ENCODE results near the gene N4BP2L2. TPM values are rescaled to one million over a fixed set of nuclear protein-coding genes. Genes with fewer than 3 reads are reported as not detected.

The N4BP2L2 gene
- total and polyA plus RNA-seq, 2 experiments from 2014 or later: 63.1 to 160 TPM

GRCh38 chr13:32407854-32408253, 130.7 kb downstream of the N4BP2L2 start:
- Histone ChIP-seq H3K27ac (ENCODE audit: low read depth) (no peak overlapping the region), H3F3A (replicated peaks; ENCODE audit: low read depth) (no peaks in the 10 kb centered on the region), H3K79me2 (replicated peaks; ENCODE audit: insufficient read depth) (no peaks in the 10 kb centered on the region), H3K4me2 (no peak overlapping the region), H3K9me2 (ENCODE audit: insufficient read depth) (no peaks in the 10 kb centered on the region), H3K27me3 (ENCODE audit: insufficient read depth) (peaks cover 5% of the 10 kb centered on the region; the same call in 1 of the 2 replicates), H3K36me3 (ENCODE audit: insufficient read depth) (no peaks in the 10 kb centered on the region), H3K4me3 (no peak overlapping the region), H4K20me1 (replicated peaks; ENCODE audit: insufficient read depth) (no peaks in the 10 kb centered on the region), H2AFZ (peak overlapping the region; percentile 63; the same call in 1 of the 2 replicates), H3K4me1 (ENCODE audit: insufficient read depth) (peaks cover 17% of the 10 kb centered on the region)
- no peak for ATAC-seq
- Mint-ChIP-seq H3K9me3 (no peaks in the 10 kb centered on the region), H3K27ac (no peak overlapping the region), H3K4me1 (peaks cover 26% of the 10 kb centered on the region), H3K36me3 (ENCODE audit: low read depth) (peaks cover 5% of the 10 kb centered on the region; the same call in 1 of the 3 replicates), H3K27me3 (ENCODE audit: insufficient read depth, low read depth, poor library complexity) (peaks cover 12% of the 10 kb centered on the region), H3K4me3 (no peak overlapping the region)
- DNase-seq (ENCODE audit: low spot score): no peak
- TF ChIP-seq ETS1 (IDR thresholded peaks at IDR 0.05): no peak
- no peak for TF ChIP-seq CREB1 (CRISPR knock-in tag; IDR thresholded peaks at IDR 0.05; ENCODE audit: low read depth)
- no peak for TF ChIP-seq ZNF331 (CRISPR knock-in tag; IDR thresholded peaks at IDR 0.05; ENCODE audit: low read depth)
- TF ChIP-seq, protein P1, sequence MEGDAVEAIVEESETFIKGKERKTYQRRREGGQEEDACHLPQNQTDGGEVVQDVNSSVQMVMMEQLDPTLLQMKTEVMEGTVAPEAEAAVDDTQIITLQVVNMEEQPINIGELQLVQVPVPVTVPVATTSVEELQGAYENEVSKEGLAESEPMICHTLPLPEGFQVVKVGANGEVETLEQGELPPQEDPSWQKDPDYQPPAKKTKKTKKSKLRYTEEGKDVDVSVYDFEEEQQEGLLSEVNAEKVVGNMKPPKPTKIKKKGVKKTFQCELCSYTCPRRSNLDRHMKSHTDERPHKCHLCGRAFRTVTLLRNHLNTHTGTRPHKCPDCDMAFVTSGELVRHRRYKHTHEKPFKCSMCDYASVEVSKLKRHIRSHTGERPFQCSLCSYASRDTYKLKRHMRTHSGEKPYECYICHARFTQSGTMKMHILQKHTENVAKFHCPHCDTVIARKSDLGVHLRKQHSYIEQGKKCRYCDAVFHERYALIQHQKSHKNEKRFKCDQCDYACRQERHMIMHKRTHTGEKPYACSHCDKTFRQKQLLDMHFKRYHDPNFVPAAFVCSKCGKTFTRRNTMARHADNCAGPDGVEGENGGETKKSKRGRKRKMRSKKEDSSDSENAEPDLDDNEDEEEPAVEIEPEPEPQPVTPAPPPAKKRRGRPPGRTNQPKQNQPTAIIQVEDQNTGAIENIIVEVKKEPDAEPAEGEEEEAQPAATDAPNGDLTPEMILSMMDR (conservative IDR thresholded peaks at IDR 0.05; ENCODE audit: low read depth in 2 of 2): no peak
- no peak for TF ChIP-seq POLR2AphosphoS5 (IDR thresholded peaks at IDR 0.05; ENCODE audit: low read depth)
- no peak for TF ChIP-seq JUNB (IDR thresholded peaks at IDR 0.05; ENCODE audit: unreplicated experiment)
- no peak for TF ChIP-seq EZH2phosphoT487 (IDR thresholded peaks at IDR 0.05; ENCODE audit: unreplicated experiment)
- TF ChIP-seq EZH2 (IDR thresholded peaks at IDR 0.05; ENCODE audit: low read depth, unreplicated experiment): no peak

DNA sequence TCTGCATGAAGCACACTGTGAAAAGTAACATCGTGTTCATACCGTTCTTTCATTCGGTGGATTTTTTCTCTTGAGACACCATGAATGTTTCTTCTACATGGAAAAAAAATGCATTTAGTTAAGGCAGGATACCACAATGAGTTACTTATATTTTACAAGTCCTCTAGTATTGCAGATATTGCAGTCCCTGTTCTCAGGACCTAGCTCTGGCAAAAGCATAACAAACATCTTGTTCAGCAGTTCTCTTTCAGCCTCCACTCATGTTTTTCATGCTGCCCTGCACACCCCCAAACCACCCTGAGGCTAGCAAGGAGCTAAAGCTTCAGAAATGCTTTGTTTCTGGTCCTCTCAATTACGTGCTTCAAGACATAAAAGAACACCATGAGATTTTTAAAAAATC, 135.5 kb downstream of the N4BP2L2 start:
- TF ChIP-seq ZNF331 (CRISPR knock-in tag; IDR thresholded peaks at IDR 0.05; ENCODE audit: low read depth): no peak
- Histone ChIP-seq H4K20me1 (replicated peaks; ENCODE audit: insufficient read depth) (no peaks in the 10 kb centered on the region), H3K4me1 (ENCODE audit: insufficient read depth) (peaks cover 1% of the 10 kb centered on the region; the same call in 1 of the 2 replicates), H3F3A (replicated peaks; ENCODE audit: low read depth) (no peaks in the 10 kb centered on the region), H3K79me2 (replicated peaks; ENCODE audit: insufficient read depth) (no peaks in the 10 kb centered on the region), H3K27ac (ENCODE audit: low read depth) (no peak overlapping the region), H3K9me2 (ENCODE audit: insufficient read depth) (no peaks in the 10 kb centered on the region), H3K4me2 (no peak overlapping the region), H3K27me3 (ENCODE audit: insufficient read depth) (no peaks in the 10 kb centered on the region), H2AFZ (no peak overlapping the region), H3K4me3 (no peak overlapping the region), H3K36me3 (ENCODE audit: insufficient read depth) (no peaks in the 10 kb centered on the region)
- no peaks in the 10 kb centered on the region for H3K9me3 Mint-ChIP-seq
- ATAC-seq: no peak
- H3K36me3 Mint-ChIP-seq (ENCODE audit: low read depth): peaks cover 9% of the 10 kb centered on the region; the same call in 2 of the 3 replicates
- H3K4me3 Mint-ChIP-seq: no peak overlapping the region
- H3K27me3 Mint-ChIP-seq (ENCODE audit: insufficient read depth, low read depth, poor library complexity): peaks cover 2% of the 10 kb centered on the region
- H3K27ac Mint-ChIP-seq: no peak overlapping the region
- H3K4me1 Mint-ChIP-seq: peaks cover 5% of the 10 kb centered on the region
- no peak for DNase-seq (ENCODE audit: low spot score)

Measured in GM23338 (cell line).